ENCODE results near the gene NUDT6.
"Not testable (repeated sequence)": the region's sequence is repeated elsewhere in the genome, so short reads cannot be mapped to it uniquely, and the experiment has no call there.

The NUDT6 gene

GRCh38 chr4:122873821-122874593 is 48.4 kb downstream of the NUDT6 start:
- peak; percentile 21 for DNase-seq

- DNase-seq, result no peak
Observed at GRCh38 chr4:122873146-122873545, 49.3 kb downstream of the NUDT6 start.

- DNase-seq, result not testable (repeated sequence)
Observed at GRCh38 chr4:122868235-122868634, 54.2 kb downstream of the NUDT6 start.

GRCh38 chr4:122865425-122865824 is 57.0 kb downstream of the NUDT6 start:
- no peak for DNase-seq

GRCh38 chr4:122863639-122864038 is 58.8 kb downstream of the NUDT6 start:
- DNase-seq, result no peak

GRCh38 chr4:122861172-122861943 is 61.0 kb downstream of the NUDT6 start:
- DNase-seq, result no peak

GRCh38 chr4:122858705-122859104 is 63.7 kb downstream of the NUDT6 start:
- DNase-seq, result no peak

- no peak for DNase-seq
Observed at GRCh38 chr4:122857160-122857559, 65.2 kb downstream of the NUDT6 start.

GRCh38 chr4:122855353-122855890 is 67.0 kb downstream of the NUDT6 start:
- peak; percentile 13 for DNase-seq

GRCh38 chr4:122854447-122855352 is 67.7 kb downstream of the NUDT6 start:
- DNase-seq, result no peak

GRCh38 chr4:122851568-122851967 is 70.8 kb downstream of the NUDT6 start:
- no peak for DNase-seq

GRCh38 chr4:122849789-122850188 is 72.6 kb downstream of the NUDT6 start:
- DNase-seq, result not testable (repeated sequence)

GRCh38 chr4:122847931-122848330 is 74.5 kb downstream of the NUDT6 start:
- no peak for DNase-seq

- no peak for DNase-seq
Observed at GRCh38 chr4:122845760-122846159, 76.6 kb downstream of the NUDT6 start.

GRCh38 chr4:122845066-122845465 is 77.3 kb downstream of the NUDT6 start:
- DNase-seq, result no peak

GRCh38 chr4:122844391-122844790 is 78.0 kb downstream of the NUDT6 start:
- DNase-seq, result not testable (repeated sequence)

GRCh38 chr4:122842984-122843531 is 79.3 kb downstream of the NUDT6 start:
- no peak for DNase-seq
